ENCODE results near the gene C4orf50.

C4orf50 gene

GRCh38 chr4:5899396-5899795 lies 118.8 kb downstream of the C4orf50 start:
- in situ Hi-C loops (cut with HindIII; ENCODE audit: low pct_unique_long_range_greater_than_20kb, low sequenced_read_pairs): no loop called here

GRCh38 chr4:5897674-5898073 lies 120.6 kb downstream of the C4orf50 start:
- no peak for TF ChIP-seq JUND (IDR thresholded peaks at IDR 0.05; ENCODE audit: low read depth)
- in situ Hi-C loops (cut with HindIII; ENCODE audit: low pct_unique_long_range_greater_than_20kb, low sequenced_read_pairs): no loop called here
- no peak for DNase-seq (ENCODE audit: low read depth in 1 of 2, low spot score in 1 of 2)

More at GRCh38 chr4:5899396-5899795, 118.8 kb downstream of the C4orf50 start:
- DNase-seq (ENCODE audit: low read depth in 1 of 2, low spot score in 1 of 2): no peak
- TF ChIP-seq JUND (IDR thresholded peaks at IDR 0.05; ENCODE audit: low read depth): no peak

GRCh38 chr4:5895287-5895686 lies 122.9 kb downstream of the C4orf50 start:
- TF ChIP-seq JUND (IDR thresholded peaks at IDR 0.05; ENCODE audit: low read depth): no peak
- in situ Hi-C loops (cut with HindIII; ENCODE audit: low pct_unique_long_range_greater_than_20kb, low sequenced_read_pairs): no loop called here
- no peak for DNase-seq (ENCODE audit: low read depth in 1 of 2, low spot score in 1 of 2)

GRCh38 chr4:5894266-5894665 lies 124.0 kb downstream of the C4orf50 start:
- no peak for DNase-seq (ENCODE audit: low read depth in 1 of 2, low spot score in 1 of 2)
- in situ Hi-C loops (cut with HindIII; ENCODE audit: low pct_unique_long_range_greater_than_20kb, low sequenced_read_pairs): no loop called here
- TF ChIP-seq JUND (IDR thresholded peaks at IDR 0.05; ENCODE audit: low read depth): no peak

GRCh38 chr4:5893591-5893990 lies 124.6 kb downstream of the C4orf50 start:
- in situ Hi-C loops (cut with HindIII; ENCODE audit: low pct_unique_long_range_greater_than_20kb, low sequenced_read_pairs): no loop called here
- no peak for DNase-seq (ENCODE audit: low read depth in 1 of 2, low spot score in 1 of 2)
- no peak for TF ChIP-seq JUND (IDR thresholded peaks at IDR 0.05; ENCODE audit: low read depth)

GRCh38 chr4:5893004-5893580 lies 125.1 kb downstream of the C4orf50 start, which contains the start of gene CRMP1:
TSS of gene CRMP1 (minus strand) at chr4:5893086. CDS start at chr4:5892969, 117 bp downstream.
- DNase-seq (ENCODE audit: low read depth in 1 of 2, low spot score in 1 of 2): no peak
- no peak for TF ChIP-seq JUND (IDR thresholded peaks at IDR 0.05; ENCODE audit: low read depth)
- in situ Hi-C loops (cut with HindIII; ENCODE audit: low pct_unique_long_range_greater_than_20kb, low sequenced_read_pairs): no loop called here

- in situ Hi-C loops (cut with HindIII; ENCODE audit: low pct_unique_long_range_greater_than_20kb, low sequenced_read_pairs): no loop called here
- no peak for TF ChIP-seq JUND (IDR thresholded peaks at IDR 0.05; ENCODE audit: low read depth)
- no peak for DNase-seq (ENCODE audit: low read depth in 1 of 2, low spot score in 1 of 2)
Observed at GRCh38 chr4:5892323-5893003, 125.8 kb downstream of the C4orf50 start.

GRCh38 chr4:5891563-5892322 lies 126.5 kb downstream of the C4orf50 start:
- in situ Hi-C loops (cut with HindIII; ENCODE audit: low pct_unique_long_range_greater_than_20kb, low sequenced_read_pairs): no loop called here
- no peak for DNase-seq (ENCODE audit: low read depth in 1 of 2, low spot score in 1 of 2)
- TF ChIP-seq JUND (IDR thresholded peaks at IDR 0.05; ENCODE audit: low read depth): no peak

GRCh38 chr4:5890063-5890727 lies 128.0 kb downstream of the C4orf50 start:
- in situ Hi-C loops (cut with HindIII; ENCODE audit: low pct_unique_long_range_greater_than_20kb, low sequenced_read_pairs): no loop called here
- TF ChIP-seq JUND (IDR thresholded peaks at IDR 0.05; ENCODE audit: low read depth): no peak
- no peak for DNase-seq (ENCODE audit: low read depth in 1 of 2, low spot score in 1 of 2)

GRCh38 chr4:5889002-5889696 lies 129.1 kb downstream of the C4orf50 start:
- in situ Hi-C loops (cut with HindIII; ENCODE audit: low pct_unique_long_range_greater_than_20kb, low sequenced_read_pairs): no loop called here
- TF ChIP-seq JUND (IDR thresholded peaks at IDR 0.05; ENCODE audit: low read depth): no peak
- DNase-seq (ENCODE audit: low read depth in 1 of 2, low spot score in 1 of 2): no peak

- no peak for TF ChIP-seq JUND (IDR thresholded peaks at IDR 0.05; ENCODE audit: low read depth)
- in situ Hi-C loops (cut with HindIII; ENCODE audit: low pct_unique_long_range_greater_than_20kb, low sequenced_read_pairs): no loop called here
- DNase-seq (ENCODE audit: low read depth in 1 of 2, low spot score in 1 of 2): no peak
Observed at GRCh38 chr4:5888222-5889001, 129.8 kb downstream of the C4orf50 start.
